NK-92 (cell line): Measurements from ENCODE around the gene FMOD.
"Not testable (repeated sequence)": the region's sequence is repeated elsewhere in the genome, so short reads cannot be mapped to it uniquely, and the experiment has no call there.

Source experiments
- DNase-seq: peaks from one replicate; lab custom pipeline; 2025; ENCODE audit not compliant: unreplicated experiment; lab: John Stamatoyannopoulos, UW

FMOD gene

GRCh38 chr1:203326830-203327683, 23.9 kb downstream of the FMOD start:
- peak; percentile 71 for DNase-seq

DNA sequence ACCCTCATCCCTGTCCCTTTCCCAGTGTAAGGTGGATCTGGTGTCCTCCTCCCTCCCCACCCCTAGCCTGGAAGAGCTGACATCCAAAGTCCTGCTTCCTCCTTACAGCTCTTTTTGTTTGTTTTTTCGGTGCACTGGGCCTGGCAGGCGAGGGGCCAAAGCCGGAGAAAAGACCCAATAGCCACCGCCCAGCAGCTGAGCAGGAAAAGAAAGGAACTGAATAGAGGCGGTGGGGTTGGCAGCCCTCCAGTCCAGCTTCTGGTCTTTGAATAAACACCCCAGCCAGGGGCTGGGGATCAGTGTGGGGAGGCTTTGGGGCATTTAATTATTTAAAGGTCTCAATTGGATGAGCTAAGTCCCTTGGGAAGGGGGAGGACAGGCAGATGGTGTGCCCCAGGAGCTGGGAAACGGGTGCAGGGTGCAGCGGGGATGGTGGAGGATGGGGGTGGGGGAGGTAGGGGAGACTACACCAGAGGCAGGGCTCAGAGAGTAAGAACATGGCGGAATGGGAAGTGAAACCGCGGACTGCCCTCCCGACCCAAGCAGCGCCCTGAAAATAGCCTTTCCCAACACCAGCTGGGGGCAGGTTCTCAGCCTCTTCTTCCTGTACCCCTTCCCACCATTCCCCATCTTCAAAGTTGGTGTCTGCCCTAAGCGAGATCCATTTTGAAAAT, 25.4 kb downstream of the FMOD start:
- no peak for DNase-seq

GRCh38 chr1:203325026-203325417, 25.9 kb downstream of the FMOD start:
- DNase-seq, result no peak

DNA sequence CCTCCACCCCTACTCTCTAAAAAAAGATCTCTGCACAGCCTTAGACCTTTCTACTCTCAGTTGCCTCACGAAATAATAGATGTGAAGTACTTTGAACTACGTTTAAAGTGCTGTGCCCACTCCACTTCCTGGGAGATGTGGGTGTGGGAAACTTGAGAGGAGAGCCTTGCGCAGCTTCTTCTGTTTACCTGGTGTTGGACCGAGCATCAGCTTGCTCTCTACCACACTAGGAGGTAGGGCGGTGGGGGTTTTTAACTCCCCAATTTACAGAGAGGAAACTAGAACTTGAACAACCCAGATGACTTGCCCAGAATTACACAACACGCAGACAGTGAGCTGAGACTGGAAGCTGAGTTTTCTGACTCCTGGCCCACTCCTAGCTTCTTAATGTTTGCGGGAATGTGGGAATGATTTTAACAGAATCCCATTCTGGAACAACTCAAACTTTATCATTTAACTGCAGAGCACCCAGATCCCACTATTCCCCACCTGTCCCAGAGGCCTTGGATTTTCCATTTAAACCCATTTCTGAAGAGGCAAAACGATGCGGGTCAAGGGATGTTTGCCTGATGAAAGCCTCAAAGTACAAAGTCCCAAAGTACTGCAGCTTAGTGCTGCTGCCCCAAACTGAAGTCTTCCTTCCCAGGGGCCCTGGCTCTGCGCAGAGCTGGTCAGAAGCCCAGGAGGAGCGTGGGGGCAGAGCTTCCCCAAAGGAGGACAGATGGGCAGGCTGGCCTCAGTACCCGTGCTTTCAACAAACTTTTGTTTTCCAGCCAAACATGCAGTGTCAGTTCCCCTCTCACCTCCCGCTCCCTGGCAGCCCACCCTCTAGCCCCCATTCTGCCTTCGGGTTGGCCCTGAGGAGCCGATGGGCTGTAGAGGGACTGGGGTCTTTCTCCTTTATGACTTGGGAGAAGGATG, 26.6 kb downstream of the FMOD start:
- no peak for DNase-seq

DNA sequence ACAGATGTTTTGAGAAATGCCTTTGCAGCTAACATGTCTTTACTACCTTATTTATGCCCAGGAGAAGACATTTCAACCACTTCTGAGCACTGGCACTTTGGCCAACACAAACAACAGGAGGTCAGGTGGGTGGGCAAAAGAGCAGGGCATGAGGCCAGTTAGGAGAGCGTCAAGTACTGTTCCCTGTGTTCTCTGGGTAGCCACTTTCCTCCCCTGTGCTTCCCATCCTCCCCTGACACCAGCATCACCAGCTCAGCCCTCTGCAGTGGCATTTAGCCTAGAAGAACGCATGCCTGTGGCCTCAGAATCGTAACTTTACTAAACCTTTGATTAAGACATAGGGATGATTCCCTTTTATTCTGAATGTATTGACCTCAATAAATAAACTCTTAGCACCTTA, 27.3 kb downstream of the FMOD start:
- DNase-seq, result no peak

GRCh38 chr1:203322500-203323179, 28.3 kb downstream of the FMOD start:
- no peak for DNase-seq

GRCh38 chr1:203321273-203322052, 29.5 kb downstream of the FMOD start:
- no peak for DNase-seq

GRCh38 chr1:203320591-203321272, 30.2 kb downstream of the FMOD start:
- no peak for DNase-seq

- no peak for DNase-seq
Measured at GRCh38 chr1:203318229-203318517, 32.7 kb downstream of the FMOD start.

GRCh38 chr1:203317429-203318228, 33.3 kb downstream of the FMOD start:
- DNase-seq, result no peak

GRCh38 chr1:203316626-203317093, 34.3 kb downstream of the FMOD start:
- DNase-seq, result no peak

GRCh38 chr1:203314025-203314759, 36.7 kb downstream of the FMOD start:
- DNase-seq, result not testable (repeated sequence)

- DNase-seq, result no peak
Measured at GRCh38 chr1:203311368-203312301, 39.3 kb downstream of the FMOD start.

GRCh38 chr1:203308923-203309331, 42.0 kb downstream of the FMOD start:
- DNase-seq, result no peak

DNA sequence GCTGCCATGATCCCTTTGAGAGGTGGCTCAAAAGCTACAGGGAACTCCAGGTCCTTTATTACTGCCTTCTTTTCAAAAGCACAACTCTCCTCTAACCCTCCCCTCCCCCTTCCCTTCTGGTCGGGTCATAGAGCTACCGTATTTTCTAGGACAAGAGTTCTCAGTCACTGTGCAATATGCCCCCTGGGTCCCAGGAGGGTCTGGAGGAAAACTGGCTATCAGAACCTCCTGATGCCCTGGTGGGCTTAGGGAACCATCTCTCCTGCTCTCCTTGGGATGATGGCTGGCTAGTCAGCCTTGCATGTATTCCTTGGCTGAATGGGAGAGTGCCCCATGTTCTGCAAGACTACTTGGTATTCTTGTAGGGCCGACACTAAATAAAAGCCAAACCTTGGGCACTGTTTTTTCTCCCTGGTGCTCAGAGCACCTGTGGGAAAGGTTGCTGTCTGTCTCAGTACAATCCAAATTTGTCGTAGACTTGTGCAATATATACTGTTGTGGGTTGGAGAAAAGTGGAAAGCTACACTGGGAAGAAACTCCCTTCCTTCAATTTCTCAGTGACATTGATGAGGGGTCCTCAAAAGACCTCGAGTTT, 42.5 kb downstream of the FMOD start:
- DNase-seq, result no peak

DNA sequence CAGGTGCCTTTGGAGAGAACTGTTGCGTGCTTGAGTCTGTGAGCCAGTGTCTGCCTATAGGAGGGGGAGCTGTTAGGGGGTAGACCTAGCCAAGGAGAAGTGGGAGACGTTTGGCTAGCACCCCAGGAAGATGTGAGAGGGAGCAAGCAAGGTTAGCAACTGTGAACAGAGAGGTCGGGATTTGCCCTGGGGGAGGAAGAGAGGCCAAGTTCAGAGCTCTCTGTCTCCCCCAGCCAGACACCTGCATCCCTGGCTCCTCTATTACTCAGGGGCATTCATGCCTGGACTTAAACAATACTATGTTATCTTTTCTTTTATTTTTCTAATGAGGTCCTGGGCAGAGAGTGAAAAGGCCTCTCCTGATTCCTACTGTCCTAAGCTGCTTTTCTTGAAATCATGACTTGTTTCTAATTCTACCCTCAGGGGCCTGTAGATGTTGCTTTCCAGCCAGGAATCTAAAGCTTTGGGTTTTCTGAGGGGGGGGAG, 43.2 kb downstream of the FMOD start:
- no peak for DNase-seq
